Stimulated activated CD8-positive, alpha-beta memory T cell treated with anti-CD3 and anti-CD28 coated beads, Interleukin-15, amount 100 ng/mL, for 48 hours (primary cell): ENCODE measurements around the gene CNNM4.

Source experiments
- DNase-seq, 2 donors: peaks; one replicate each; pipeline ENCODE4 v3.0.0-alpha.2; 2020; ENCODE audit warnings: low read depth in 2 of 2

The CNNM4 gene

DNA sequence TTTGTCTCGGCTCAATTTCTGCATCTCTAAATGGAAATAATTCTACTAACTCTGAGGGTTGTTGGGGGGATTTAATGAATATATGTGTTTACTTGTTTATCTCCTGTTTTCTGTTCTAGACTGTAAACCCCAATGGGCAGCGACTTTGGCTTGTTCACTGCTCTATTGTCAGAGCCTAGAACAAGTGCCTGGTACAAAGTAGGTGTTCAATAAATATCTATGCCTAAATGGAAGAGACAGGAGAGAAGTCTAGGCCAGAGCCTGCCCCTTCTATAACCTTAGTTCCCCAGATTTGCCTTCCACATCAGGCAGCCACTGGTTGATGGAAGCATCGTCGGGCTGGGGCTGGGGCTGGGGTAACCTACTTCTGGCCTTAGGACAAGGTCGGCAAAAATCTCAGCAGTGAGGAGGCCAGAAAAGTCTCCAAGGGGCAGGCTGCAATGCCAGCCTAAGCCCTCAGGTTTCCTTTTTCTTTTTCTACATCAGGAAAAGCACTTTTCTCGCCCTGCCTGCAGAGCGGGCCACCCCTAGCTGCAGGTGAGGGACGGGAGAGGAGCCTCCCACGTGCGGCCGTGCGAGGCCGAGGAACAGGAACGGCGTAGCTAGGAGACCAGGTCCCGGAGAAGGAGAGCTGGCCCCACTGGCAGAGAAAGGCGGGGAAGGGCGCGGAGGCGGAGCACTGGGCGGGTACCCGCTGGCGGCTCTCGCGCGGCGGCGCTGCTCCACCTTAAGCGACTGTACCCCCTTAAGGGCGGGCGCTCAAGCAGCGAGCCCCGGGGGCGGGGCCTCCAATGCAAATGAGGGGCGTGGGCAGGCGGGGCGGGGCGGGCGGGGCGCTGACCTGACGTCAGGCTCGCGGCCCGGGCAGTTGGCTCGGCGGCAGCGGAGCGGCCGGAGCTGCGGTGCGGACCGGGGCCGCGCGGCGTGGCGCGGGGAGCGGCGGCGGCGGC is at the start of gene CNNM4:
Gene CNNM4 (plus strand): TSS at position 867 of the 950 bp plus-strand sequence. CDS start 98 bp downstream, outside the sequence.
- DNase-seq: peak; percentile 87 to 89

DNA sequence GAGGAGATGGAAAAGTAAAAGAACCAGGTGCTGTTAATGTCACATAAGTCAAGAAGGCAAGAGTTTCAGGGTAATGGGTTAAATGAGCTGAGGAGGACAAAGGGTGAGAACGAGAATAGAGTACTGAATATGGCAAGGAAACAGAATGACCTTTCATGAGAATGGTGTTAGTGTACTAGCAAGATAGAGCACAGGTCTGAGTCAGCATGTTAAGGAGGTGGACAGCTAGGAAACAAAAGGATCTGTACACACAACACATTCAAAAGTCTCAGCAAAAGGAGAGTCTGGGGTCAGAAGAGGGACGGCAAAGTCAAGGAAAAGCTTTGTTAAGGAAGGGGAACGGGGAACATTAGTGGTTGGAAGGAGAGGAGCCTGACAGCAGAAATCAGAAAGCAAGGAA is 49.7 kb upstream of the CNNM4 start:
- DNase-seq: no peak

DNA sequence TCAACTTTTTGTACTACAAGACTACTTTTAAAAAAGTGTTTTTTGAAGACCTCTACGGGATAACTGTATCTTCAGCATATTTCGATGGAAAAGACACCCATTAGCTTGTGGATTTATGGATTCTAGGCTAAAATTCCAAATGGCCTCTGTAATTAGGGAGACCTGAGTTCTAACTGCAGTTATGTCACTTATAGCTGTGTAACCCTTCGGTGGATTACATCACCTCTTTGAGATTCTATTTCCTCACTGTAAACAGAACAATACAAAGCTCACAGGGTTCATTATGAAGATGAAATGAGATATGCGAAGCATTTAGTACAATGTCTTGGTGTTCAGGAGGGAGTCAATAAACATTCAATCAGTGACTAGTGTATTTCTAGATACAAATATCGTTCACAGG is 45.0 kb upstream of the CNNM4 start:
- no peak for DNase-seq

DNA sequence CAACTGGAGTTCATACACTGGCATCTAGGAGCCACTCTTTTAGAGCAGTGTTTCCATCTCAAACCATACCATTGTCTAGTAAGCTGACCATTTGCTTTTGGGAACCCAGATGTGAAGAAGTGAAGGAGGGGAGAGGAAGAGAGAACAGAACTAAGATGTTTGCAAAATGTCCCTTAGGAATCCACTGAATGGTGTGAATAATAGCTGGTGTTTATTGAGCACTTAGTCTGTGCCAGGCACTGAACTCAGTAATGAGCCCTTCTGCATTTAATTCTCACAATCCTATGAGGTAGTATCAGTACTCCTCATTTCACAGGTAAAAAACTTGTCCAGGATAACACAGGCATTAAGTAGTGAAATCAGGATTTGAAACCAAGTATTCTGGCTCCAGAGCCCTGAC is 44.3 kb upstream of the CNNM4 start:
- DNase-seq: no peak

DNA sequence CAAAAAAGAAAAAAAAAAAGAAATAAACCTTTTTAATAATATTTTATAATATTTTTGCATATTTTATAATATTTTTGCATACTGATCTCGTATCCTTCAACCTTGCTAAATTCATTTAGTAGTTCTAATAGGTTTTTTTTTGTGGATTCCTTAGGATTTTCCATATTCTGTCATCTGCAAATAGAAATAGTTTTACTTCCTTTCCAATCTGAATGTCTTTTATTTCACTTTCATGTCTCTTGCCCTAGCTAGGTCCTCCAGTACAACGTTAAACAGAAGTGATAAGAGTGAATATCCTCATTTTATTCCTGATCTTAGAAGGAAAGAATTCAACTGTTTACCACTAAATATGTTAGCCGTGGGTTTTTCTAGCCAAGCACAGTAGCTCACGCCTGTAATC is 34.6 kb upstream of the CNNM4 start:
- DNase-seq: no peak

DNA sequence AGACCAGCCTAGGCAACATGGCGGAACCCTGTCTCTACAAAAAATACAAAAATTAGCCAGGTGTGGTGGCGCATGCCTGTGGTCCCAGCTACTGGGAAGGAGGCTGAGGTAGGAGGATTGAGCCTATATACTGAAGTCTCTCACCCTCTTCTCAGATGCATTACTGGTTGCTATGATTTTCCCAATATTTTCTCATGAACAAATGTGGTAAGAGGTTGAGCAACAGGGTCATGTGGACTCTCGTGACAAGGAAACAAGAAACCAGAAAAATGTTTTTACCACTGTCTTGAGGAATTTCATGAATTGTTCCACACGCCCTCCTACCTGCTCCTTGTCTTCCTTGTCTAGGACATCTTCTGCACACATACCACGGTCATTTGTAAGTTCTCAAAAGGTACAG is 33.3 kb upstream of the CNNM4 start:
- no peak for DNase-seq

DNA sequence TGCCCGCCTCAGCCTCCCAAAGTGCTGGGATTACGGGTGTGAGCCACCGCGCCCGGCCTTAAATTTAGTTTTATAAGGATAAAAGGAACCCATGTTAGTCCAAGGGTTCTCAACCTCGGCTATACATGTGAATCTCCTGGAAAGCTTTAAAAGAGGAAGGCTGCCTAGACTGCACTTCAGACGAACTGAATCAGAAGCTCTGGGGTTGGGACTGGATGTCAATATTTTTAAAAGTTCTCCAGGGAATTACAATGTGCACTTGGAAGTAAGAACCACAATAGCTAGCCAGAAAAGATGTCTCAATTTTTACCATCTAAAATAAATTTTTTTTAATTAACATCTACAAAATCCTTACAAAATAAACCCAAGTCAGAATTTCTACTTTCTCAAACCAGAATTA is 31.0 kb upstream of the CNNM4 start:
- no peak for DNase-seq

DNA sequence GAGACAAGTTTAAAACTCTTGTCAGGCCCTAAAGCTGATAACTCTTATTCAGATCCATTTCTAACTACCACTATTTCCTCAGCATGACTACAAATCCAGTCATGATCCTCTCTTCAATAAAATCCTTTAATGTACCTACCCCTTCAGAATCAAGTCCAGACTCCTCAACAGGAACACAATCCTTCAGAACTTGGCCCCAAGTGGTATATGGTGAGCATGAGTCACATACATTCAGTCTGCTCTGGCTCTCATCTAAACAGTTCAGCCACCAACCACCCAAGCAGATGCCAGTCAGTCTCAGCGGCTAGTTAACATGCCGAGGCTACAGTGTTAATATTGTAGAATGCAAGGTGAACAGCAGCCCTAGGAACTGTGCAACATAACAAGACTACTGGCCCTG is 30.5 kb upstream of the CNNM4 start:
- DNase-seq: no peak

DNA sequence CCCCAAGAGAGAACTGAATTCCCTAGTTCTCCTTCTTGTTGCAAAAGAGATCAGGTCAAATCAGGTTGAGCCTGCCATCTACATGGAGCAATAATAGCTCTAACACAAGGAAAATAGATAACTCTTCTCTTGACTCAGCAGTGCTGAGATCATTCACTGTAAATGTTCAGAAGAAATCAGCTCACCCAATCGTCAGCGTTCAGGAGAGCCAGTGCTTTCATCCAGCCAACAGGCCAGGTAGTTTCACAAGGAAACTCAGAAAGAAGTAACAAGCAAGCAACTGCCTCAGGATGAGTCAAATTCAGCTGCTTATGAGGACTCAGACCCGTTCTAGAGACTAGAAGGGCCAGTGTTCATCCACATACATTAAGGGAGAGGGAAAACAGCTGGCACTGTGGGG is 26.8 kb upstream of the CNNM4 start:
- no peak for DNase-seq

DNA sequence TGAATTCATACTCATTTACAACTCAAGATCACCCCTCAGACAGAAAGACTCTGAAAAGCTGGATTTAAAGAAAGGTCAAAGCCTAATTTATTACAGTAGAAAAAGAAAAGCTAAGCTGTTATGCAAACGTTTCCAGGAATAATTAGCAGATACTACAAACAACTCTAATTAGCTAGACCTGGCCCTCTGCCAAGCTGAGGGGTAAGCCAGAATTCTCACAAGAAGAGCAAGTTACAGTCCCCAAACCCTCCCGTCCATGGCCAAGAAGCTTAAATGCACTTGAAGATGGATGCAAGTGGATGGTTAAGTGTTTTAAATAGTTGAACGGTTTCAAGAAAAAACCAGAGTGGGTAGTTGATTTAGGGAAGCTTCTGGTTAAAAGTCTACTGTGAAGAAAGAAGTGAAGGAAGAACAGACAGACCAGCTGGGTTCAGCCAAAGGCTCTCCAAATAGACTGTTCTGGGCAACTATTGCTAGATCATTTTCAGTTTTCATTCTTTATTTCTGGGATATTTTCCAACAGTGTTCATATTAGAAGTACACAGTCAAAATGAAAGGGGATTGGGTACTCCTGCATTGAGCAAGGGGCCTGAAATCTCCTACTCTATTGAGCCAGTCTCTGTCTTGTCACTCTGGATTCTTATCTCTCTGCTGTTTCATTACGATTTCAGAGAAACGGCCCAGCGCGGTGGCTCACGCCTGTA is 25.7 kb upstream of the CNNM4 start:
- no peak for DNase-seq

DNA sequence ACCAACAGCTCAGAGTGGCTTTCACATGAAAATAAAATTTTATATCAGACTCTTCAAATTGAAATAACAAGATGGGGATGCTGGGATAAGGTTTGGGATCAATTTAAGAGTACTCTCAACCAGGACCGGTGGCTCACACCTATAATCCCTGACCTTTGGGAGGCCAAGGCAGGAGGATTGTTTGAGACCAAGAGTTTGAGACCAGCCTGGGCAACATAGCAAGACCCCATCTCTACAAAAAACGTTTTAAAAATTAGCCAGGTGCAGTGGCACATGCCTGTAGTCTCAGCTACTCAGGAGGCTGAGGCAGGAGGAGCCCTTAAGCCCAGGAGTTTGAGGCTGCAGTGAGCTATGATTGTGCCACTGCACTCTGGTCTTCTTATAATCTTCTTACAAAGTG is 23.5 kb upstream of the CNNM4 start:
- no peak for DNase-seq

DNA sequence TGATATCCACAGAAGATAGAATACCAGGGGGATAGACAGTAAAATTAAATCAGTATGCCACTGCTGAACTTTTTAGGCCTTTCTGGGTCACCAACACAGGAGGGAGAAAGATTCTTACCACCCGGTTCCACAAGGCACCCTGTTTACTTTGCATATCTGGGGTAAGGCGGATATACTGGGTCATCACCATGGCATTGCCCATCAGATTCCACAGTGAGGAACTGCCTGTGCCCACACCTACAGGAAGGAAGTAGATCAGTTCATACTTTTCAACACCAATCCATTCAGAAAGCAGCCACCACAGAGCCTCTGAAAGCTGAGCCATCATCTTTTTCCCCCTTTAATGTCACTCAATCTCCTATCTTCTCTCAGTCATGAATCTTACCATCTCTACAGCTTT is 22.9 kb upstream of the CNNM4 start:
- DNase-seq: no peak

DNA sequence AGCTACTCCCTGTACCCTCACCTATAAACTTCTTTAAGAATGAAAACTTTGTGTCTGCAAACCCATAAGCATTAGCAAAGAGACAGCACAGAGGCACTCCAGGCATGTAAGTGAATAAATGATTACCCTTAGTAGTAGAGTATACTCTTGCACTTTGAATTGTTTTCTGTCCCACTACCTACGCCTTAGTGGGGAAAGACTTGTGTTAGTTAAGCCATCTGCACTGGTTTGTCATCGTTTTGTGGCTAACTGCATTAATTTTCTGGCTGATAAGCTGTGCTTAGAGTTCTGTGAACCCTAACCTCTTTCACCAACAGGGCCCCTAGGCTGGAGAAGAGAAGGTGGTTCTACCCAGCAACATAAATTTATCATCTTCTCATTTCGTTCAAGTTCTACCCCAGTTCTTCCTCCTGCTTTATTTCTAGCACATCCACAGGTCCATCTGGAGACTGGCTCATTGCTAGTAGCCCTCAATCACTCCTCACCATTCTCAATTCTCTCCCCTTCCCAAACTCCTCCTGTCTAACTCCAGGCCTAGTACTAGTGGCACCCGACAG is 21.5 kb upstream of the CNNM4 start:
- DNase-seq: no peak

DNA sequence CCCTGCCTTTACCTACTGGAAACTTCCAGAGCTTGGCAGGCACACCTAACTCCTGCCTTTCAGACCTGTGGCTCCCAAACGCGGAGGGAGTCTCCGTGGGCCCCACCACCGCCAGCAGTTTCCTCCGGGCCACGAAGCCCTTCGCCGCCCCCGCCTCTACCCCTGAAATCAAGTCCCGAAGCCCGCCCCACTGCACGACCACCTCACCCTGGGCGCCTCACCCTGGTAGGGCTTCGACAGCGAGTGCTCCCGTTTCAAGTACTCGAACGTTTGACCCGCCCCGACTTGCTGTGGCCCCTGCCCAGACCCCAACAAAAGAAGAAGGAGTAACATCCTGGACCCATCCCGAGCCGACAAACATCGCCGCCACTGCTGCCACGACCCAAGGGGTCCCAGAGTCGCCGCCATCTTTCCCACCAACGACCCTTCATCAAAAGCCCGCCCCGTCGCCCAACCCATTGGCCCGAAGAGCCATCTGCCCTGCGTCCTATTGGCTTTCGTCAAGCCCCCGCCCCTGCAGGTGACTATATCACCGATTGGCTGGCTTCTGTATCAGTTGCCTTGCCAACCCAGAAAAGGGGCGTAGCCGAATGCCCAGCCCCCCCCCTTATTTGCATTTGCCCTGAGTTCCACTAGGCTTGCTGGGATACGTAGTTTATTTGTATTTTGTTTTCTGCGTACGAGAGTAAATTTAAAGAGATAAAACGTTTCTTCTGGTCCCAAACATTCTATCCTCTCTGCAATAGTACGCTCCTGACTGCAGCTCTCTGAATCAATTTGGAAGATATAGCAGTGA is 20.9 kb upstream of the CNNM4 start, which contains the start of gene LMAN2L:
Gene LMAN2L (minus strand): TSS at position 432 of the 796 bp plus-strand sequence. CDS start 24 bp downstream, at position 408.
- peak; percentile 94 to 97 for DNase-seq

DNA sequence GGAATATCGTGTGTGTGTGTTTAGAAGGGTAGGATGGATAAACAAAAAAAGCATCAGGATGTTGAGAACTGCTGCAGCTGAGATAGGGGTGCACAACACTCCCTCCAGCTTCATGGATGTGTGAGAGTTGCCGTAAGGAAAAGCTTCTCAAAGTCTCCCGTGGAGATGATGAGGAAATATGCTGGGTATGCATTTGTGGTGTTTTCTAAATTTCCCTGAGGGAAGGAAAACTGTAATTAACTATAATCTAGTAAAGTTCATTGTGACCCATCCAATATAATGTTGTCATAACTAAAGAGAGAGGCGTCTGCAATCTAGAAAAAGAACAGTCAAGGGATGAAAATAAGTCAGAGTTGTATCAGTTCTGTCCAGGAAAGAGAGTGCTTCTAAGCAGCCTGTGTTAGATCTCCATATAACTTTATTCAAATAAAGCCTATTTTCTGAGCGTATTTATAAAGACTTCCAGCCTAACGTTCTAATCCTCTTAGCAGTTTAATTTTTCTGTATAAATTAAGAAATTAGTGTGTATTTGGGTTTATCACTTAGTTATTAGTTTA is 13.6 kb upstream of the CNNM4 start:
- DNase-seq: no peak

DNA sequence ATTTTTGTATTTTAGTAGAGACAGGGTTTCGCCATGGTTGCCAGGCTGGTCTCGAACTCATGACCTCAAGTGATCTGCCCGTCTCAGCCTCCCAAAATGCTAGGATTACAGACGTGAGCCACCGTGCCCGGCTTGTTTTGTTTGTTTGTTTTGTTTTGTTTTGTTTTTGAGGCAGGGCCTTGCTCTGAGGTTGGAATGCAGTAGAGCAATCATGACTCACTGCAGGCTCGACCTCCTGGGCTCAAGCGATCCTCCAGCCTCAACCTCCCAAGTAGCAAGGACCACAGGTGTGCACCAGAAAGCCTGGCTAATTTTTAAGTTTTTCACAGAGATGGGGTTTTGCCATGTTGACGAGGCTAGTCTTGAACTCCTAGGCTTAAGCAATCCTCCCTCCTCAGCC is 8.9 kb upstream of the CNNM4 start:
- DNase-seq: no peak

DNA sequence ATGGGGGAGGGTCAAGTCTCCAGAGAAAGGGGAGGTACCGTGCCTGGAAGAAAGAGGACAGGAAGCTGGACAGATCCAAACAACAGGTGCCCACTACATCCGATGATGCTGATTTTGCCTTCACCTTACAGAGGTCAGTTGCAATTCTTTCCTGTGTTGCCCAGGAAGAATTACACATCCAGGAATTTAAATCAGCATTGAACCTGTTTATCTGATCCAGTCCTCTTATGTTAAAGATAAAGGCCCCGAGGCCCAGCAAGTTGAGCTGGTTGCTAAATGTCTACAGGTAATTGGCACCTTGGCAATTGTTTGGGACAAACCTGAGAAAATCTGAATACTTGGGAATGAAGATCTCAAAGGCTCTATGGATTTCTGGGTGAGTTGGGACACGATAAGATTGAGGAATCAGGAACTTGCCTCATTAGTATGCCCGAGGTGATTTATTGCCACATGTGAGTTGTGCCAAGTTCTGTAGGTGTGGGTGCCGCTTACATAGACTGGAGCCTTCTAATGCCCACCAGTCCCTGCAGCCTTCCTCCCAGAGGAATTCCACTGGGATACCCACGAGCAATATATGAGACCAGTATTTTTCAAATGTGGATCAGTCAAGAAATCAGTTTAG is 6.9 kb upstream of the CNNM4 start:
- DNase-seq: no peak

DNA sequence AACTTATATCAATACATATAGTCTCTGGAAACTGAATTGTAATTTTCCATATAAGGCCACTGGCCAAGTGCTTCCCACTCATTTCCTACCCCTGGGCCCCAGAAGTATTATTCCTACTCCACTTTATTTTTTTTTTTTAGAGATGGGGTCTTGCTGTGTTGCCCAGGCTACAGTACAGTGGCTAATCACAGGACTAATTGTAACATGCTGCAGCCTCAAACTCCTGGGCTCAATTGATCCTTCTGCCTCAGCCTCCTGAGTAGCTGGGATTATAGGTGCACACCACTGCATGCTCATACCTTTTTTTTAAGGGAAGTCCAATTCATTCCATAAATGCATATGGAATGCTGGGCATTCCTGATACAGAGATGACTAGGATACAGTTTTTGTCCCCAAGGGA is 6.4 kb upstream of the CNNM4 start:
- DNase-seq: no peak

DNA sequence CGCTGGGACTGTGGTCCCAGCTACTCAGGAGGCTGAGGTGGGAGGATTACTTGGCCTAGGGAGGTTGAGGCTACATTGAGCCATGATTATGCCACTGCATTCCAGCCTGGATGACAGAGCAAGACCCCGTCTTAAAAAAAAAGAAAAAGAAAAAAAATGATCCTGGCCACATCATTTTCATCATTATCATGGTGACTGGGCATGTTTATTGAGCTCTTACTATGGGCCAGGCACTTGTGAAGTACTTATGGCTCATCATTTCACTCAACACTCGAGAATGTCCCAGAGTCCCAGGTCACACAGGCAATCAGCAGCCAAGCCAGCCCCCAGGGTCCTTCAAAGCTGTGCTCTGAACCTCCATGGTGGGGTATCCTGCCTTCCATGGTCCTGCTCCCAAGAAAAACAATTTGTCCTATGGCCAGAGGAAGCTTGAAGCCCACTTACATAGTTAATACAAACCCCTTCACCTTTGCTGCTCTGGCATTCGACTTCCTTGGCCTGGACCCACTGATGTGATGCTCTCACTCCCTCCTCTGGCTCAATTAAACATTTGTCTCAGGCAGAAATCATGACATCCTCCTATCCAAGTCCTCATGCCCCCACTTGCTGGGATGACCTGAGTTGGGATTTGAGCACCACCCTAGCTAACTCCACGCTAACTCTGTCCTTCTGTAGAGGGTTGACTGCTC is 3.8 kb upstream of the CNNM4 start:
- no peak for DNase-seq

DNA sequence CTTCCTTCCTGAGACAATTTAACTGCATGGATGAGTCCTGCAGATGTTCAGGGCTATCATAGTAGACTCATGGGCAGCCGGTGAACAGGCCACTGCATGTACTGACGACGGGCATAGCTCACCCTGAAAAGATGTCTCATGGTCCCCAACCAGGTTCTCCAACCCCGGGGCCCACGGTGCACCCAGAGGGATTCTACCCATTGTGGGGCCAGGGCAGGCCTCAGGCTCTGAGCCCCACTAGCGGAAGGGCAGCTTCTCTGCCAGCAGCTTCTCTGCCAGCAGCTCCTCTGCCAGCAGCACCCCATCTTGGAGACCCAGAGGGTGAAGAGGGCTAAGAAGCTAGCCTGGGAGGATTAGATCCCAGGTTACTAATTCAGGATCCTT is 3.2 kb upstream of the CNNM4 start:
- DNase-seq: no peak

DNA sequence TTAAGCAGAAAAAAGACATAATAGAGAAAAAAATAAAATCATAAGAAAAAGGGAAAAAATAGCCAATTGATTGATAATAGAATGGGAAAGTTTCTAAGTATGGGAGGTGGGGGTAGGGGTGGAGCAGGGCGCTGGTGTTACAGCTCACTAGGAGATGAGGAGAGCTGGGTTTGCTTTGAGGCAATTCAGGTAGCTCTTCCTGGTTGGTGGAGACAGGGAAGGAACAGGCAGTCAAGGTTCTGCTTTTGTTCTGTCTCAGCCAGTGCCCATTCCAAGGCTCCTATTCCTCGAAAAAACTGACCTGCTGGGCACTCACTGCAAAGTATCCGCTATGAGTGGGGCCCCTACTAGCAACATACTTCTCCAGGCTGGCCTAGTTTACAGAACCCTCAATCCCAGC is 1.7 kb upstream of the CNNM4 start:
- no peak for DNase-seq
